Panc1 (cell line): ENCODE data around the gene SPRN.

Source experiments
- CTCF ChIP-seq: fragments of 450-650 bp; IDR thresholded peaks from 2 replicates; pipeline ENCODE4 v1.5.1; 2017; ENCODE audit warnings: mild to moderate bottlenecking
- TF ChIP-seq, protein P1 (sequence below), 2 experiments: IDR thresholded peaks; 2 replicates each; pipeline ENCODE4 v1.6.1; 2011 to 2012; ENCODE audit warnings: low read depth in 2 of 2, control low read depth in 1 of 2, low read length in 1 of 2, mild to moderate bottlenecking in 1 of 2, moderate library complexity in 1 of 2; ENCODE audit not compliant: insufficient read depth in 1 of 2

- no peak for TF ChIP-seq CTCF
- TF ChIP-seq, protein P1, sequence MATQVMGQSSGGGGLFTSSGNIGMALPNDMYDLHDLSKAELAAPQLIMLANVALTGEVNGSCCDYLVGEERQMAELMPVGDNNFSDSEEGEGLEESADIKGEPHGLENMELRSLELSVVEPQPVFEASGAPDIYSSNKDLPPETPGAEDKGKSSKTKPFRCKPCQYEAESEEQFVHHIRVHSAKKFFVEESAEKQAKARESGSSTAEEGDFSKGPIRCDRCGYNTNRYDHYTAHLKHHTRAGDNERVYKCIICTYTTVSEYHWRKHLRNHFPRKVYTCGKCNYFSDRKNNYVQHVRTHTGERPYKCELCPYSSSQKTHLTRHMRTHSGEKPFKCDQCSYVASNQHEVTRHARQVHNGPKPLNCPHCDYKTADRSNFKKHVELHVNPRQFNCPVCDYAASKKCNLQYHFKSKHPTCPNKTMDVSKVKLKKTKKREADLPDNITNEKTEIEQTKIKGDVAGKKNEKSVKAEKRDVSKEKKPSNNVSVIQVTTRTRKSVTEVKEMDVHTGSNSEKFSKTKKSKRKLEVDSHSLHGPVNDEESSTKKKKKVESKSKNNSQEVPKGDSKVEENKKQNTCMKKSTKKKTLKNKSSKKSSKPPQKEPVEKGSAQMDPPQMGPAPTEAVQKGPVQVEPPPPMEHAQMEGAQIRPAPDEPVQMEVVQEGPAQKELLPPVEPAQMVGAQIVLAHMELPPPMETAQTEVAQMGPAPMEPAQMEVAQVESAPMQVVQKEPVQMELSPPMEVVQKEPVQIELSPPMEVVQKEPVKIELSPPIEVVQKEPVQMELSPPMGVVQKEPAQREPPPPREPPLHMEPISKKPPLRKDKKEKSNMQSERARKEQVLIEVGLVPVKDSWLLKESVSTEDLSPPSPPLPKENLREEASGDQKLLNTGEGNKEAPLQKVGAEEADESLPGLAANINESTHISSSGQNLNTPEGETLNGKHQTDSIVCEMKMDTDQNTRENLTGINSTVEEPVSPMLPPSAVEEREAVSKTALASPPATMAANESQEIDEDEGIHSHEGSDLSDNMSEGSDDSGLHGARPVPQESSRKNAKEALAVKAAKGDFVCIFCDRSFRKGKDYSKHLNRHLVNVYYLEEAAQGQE (IDR thresholded peaks at IDR 0.05; ENCODE audit: insufficient read depth in 1 of 2, low read depth in 2 of 2, low read length in 1 of 2) = no peak
Measured at GRCh38 chr10:133442191-133442966, 18.0 kb upstream of the SPRN start.
